Ishikawa (cell line): Measurements from ENCODE around the gene CRMP1.

Source experiments
- CEBPB ChIP-seq: IDR thresholded peaks from 2 replicates; pipeline ENCODE4 v1.6.1; 2012
- CREB1 ChIP-seq: IDR thresholded peaks from 2 replicates; pipeline ENCODE4 v1.6.1; 2012; ENCODE audit warnings: low read depth
- EGR1 ChIP-seq: IDR thresholded peaks from 2 replicates; pipeline ENCODE4 v1.6.1; 2012
- EP300 ChIP-seq: IDR thresholded peaks from 2 replicates; pipeline ENCODE4 v1.6.1; 2012; ENCODE audit warnings: borderline replicate concordance
- FOXM1 ChIP-seq: IDR thresholded peaks from 2 replicates; pipeline ENCODE4 v1.6.1; 2012; ENCODE audit warnings: low read depth, borderline replicate concordance
- NFIC ChIP-seq: IDR thresholded peaks from 2 replicates; pipeline ENCODE4 v1.6.1; 2012
- RAD21 ChIP-seq: IDR thresholded peaks from 2 replicates; pipeline ENCODE4 v1.6.1; 2012; ENCODE audit warnings: low read depth
- TAF1 ChIP-seq: IDR thresholded peaks from 2 replicates; pipeline ENCODE4 v1.6.1; 2012; ENCODE audit warnings: low read depth, mild to moderate bottlenecking
- TCF12 ChIP-seq: IDR thresholded peaks from 2 replicates; pipeline ENCODE4 v1.6.1; 2012; ENCODE audit warnings: low read depth
- TEAD4 ChIP-seq: IDR thresholded peaks from 2 replicates; pipeline ENCODE4 v1.6.1; 2012
- YY1 ChIP-seq: IDR thresholded peaks from 2 replicates; pipeline ENCODE4 v1.6.1; 2012; ENCODE audit warnings: low read depth
- ZBTB7A ChIP-seq: IDR thresholded peaks from 2 replicates; pipeline ENCODE4 v1.6.1; 2012; ENCODE audit warnings: low read depth
- TF ChIP-seq, protein P1 (sequence below): IDR thresholded peaks from 2 replicates; pipeline ENCODE4 v1.6.1; 2012
- TF ChIP-seq, protein P2 (sequence below): IDR thresholded peaks from 2 replicates; pipeline ENCODE4 v1.6.1; 2012
- TF ChIP-seq, protein P3 (sequence below): IDR thresholded peaks from 2 replicates; pipeline ENCODE4 v1.6.1; 2012; ENCODE audit warnings: low read depth, mild to moderate bottlenecking

CRMP1 gene

DNA sequence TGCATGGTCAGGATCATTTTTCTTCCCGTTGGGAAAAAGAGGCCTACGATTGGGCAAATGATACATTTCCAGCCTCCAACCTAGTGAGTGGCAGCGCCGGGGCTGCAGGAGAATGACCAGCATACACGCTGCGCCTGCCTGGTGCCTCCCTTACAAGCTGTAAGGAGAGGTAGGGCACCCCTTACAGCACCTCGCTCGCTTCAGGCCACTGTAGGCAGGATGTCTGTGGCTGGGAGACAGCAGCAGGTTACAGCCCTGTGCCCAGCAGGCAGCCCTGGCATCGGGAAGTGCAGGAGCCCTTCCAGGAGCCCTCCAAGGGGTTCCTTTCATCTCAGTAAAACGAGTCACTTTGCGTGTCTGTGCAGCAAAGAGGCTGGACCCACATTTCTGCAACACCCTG lies 93.5 kb downstream of the CRMP1 start:
- no peak for TF ChIP-seq ZBTB7A
- no peak for TF ChIP-seq CREB1
- TF ChIP-seq NFIC, result no peak
- TF ChIP-seq TEAD4, result no peak

DNA sequence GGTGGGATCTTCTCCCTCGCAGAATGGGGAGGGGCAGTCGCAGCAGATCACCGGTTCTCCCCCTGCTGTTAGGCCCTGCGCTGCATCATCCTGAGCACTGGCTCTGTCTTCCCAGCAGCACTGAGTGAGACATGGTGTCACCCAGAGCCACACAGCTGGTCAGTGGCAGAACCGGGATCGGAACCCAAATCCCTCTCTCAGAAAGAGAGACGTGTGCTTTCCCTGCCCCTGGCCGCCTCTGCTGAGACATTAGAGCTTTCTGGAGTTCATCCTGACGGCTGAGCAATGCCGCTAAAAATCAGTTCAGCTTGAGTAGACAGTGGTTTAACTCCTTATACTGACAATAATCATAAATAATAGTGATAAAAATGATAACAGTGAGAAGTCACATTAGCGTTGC lies 93.9 kb downstream of the CRMP1 start:
- TF ChIP-seq EGR1 (no peak), CEBPB (no peak), EP300 (no peak), TCF12 (no peak), RAD21 (no peak), TAF1 (no peak), YY1 (no peak), NFIC (no peak), ZBTB7A (no peak), CREB1 (no peak)
- TF ChIP-seq, protein P1, sequence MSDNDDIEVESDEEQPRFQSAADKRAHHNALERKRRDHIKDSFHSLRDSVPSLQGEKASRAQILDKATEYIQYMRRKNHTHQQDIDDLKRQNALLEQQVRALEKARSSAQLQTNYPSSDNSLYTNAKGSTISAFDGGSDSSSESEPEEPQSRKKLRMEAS, result no peak

DNA sequence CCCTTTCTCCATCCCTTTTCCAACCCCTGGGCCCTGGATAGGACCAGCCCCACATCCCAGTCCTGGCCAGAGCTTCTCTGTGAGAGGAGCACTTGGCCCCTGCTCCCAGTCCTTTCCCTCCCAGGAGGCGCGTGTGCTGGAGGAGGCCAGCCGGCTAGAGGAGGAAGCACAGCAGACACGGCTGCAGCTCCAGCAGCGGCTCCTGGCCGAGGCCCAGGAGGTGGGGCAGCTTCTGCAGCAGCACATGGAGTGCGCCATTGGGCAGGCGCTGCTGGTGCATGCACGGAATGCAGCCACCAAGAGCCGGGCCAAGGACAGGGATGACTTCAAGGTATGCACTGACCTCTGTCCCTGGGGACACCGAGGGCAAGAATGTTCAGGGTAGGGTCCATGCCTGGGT lies 94.4 kb downstream of the CRMP1 start:
- TF ChIP-seq CREB1, result no peak
- no peak for TF ChIP-seq FOXM1
- TF ChIP-seq, protein P2, sequence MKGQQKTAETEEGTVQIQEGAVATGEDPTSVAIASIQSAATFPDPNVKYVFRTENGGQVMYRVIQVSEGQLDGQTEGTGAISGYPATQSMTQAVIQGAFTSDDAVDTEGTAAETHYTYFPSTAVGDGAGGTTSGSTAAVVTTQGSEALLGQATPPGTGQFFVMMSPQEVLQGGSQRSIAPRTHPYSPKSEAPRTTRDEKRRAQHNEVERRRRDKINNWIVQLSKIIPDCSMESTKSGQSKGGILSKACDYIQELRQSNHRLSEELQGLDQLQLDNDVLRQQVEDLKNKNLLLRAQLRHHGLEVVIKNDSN, result no peak
- TF ChIP-seq TEAD4, result no peak
- no peak for TF ChIP-seq CEBPB
- no peak for TF ChIP-seq ZBTB7A
- no peak for TF ChIP-seq YY1
- no peak for TF ChIP-seq RAD21
- no peak for TF ChIP-seq EGR1
- TF ChIP-seq, protein P1, result no peak
- no peak for TF ChIP-seq TCF12
- TF ChIP-seq NFIC, result no peak

GRCh38 chr4:5797866-5798265 lies 95.0 kb downstream of the CRMP1 start:
- TF ChIP-seq ZBTB7A, result no peak
- TF ChIP-seq CEBPB, result no peak
- TF ChIP-seq, protein P1, result no peak
- no peak for TF ChIP-seq NFIC
- TF ChIP-seq RAD21, result no peak
- TF ChIP-seq, protein P2, result no peak
- no peak for TF ChIP-seq EGR1
- TF ChIP-seq, protein P3, sequence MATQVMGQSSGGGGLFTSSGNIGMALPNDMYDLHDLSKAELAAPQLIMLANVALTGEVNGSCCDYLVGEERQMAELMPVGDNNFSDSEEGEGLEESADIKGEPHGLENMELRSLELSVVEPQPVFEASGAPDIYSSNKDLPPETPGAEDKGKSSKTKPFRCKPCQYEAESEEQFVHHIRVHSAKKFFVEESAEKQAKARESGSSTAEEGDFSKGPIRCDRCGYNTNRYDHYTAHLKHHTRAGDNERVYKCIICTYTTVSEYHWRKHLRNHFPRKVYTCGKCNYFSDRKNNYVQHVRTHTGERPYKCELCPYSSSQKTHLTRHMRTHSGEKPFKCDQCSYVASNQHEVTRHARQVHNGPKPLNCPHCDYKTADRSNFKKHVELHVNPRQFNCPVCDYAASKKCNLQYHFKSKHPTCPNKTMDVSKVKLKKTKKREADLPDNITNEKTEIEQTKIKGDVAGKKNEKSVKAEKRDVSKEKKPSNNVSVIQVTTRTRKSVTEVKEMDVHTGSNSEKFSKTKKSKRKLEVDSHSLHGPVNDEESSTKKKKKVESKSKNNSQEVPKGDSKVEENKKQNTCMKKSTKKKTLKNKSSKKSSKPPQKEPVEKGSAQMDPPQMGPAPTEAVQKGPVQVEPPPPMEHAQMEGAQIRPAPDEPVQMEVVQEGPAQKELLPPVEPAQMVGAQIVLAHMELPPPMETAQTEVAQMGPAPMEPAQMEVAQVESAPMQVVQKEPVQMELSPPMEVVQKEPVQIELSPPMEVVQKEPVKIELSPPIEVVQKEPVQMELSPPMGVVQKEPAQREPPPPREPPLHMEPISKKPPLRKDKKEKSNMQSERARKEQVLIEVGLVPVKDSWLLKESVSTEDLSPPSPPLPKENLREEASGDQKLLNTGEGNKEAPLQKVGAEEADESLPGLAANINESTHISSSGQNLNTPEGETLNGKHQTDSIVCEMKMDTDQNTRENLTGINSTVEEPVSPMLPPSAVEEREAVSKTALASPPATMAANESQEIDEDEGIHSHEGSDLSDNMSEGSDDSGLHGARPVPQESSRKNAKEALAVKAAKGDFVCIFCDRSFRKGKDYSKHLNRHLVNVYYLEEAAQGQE, result no peak
- no peak for TF ChIP-seq EP300
- no peak for TF ChIP-seq TCF12
- no peak for TF ChIP-seq TEAD4
- no peak for TF ChIP-seq TAF1

DNA sequence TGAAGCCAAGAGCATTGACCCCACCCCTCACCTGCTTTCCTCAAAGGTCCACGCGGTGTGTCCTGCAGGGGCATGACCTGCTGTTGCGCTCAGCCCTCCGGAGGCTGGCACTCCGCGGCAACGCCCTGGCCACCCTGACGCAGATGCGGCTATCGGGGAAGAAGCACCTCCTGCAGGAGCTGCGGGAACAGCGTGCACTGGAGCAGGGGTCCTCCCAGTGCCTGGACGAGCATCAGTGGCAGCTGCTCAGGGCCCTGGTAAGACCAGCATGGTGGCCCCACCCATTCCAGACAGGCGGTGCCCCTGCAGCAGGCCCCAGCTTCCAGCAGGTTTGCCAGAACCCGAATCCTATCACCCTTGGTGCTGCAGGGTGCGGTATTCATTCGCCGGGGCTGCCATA lies 95.9 kb downstream of the CRMP1 start:
- TF ChIP-seq EP300 (no peak), ZBTB7A (no peak), TCF12 (no peak), TEAD4 (no peak), YY1 (no peak), CEBPB (no peak), TAF1 (no peak), NFIC (no peak), CREB1 (no peak), FOXM1 (no peak), RAD21 (no peak), EGR1 (no peak)
- TF ChIP-seq, protein P1, result no peak
- TF ChIP-seq, protein P3, result no peak
- TF ChIP-seq, protein P2, result no peak
